OCI-LY1 (cell line): Measurements from ENCODE around the gene ELMOD1.

ENCODE experiments used
- CTCF ChIP-seq: fragments of 200-600 bp; sonication (generic), shearing (Covaris generic); IDR thresholded peaks from 2 replicates; pipeline ENCODE4 v1.5.1; 2017; ENCODE audit warnings: mild to moderate bottlenecking, antibody characterized with exemption, low read length, moderate library complexity, mixed read lengths
- EZH2 ChIP-seq: fragments of 200-600 bp; sonication (generic), shearing (Covaris generic); IDR thresholded peaks from 2 replicates; pipeline ENCODE4 v1.8.0; 2017; ENCODE audit warnings: borderline replicate concordance, mixed run types, mild to moderate bottlenecking, antibody characterized with exemption, low read length, moderate library complexity, mixed read lengths

- no peak for TF ChIP-seq CTCF
- TF ChIP-seq EZH2 = no peak
These were observed 106.3 kb downstream of the ELMOD1 start for GRCh38 chr11:107697291-107697690.
